GM23338 (cell line): Measurements from ENCODE around the gene RASAL3.

Source experiments
- CTCF ChIP-seq, 2 experiments: fragments of 200-600 bp in 1 of 2; sonication (generic) in 1 of 2; conservative IDR thresholded peaks; 2 replicates each; pipeline versions ENCODE4 v1.5.1 to v1.6.1; 2016 to 2017; ENCODE audit warnings: antibody characterized with exemption in 2 of 2, low read depth in 2 of 2, mild to moderate bottlenecking in 2 of 2, moderate library complexity in 1 of 2
- EZH2 ChIP-seq: fragments of 200-600 bp; sonication (generic); IDR thresholded peaks from one replicate; pipeline ENCODE4 v1.8.0; 2017; ENCODE audit warnings: antibody characterized with exemption, mild to moderate bottlenecking, low read depth; ENCODE audit not compliant: unreplicated experiment
- EZH2phosphoT487 ChIP-seq: fragments of 200-600 bp; sonication (generic); IDR thresholded peaks from one replicate; pipeline ENCODE4 v1.8.1; 2018; ENCODE audit warnings: antibody characterized with exemption; ENCODE audit not compliant: unreplicated experiment
- JUNB ChIP-seq: IDR thresholded peaks from one replicate; pipeline ENCODE4 v1.6.1; 2016; ENCODE audit warnings: antibody characterized with exemption; ENCODE audit not compliant: unreplicated experiment
- NANOG ChIP-seq: IDR thresholded peaks from 2 replicates; pipeline ENCODE4 v1.6.1; 2016; ENCODE audit warnings: antibody characterized with exemption, borderline replicate concordance
- POLR2AphosphoS5 ChIP-seq: IDR thresholded peaks from 2 replicates; pipeline ENCODE4 v1.6.1; 2016; ENCODE audit warnings: antibody characterized with exemption, low read depth
- REST ChIP-seq: IDR thresholded peaks from one replicate; pipeline ENCODE4 v1.6.1; 2018; ENCODE audit warnings: antibody characterized with exemption; ENCODE audit not compliant: unreplicated experiment

- TF ChIP-seq CTCF (conservative IDR thresholded peaks at IDR 0.05; ENCODE audit: low read depth in 2 of 2) (no peak), POLR2AphosphoS5 (no peak), REST (no peak), EZH2 (peak; percentile 45), NANOG (no peak), EZH2phosphoT487 (no peak), JUNB (no peak)
Observed at GRCh38 chr19:15456871-15457700, 7.3 kb downstream of the RASAL3 start.
